ENCODE results near the gene RMP24.

RMP24 gene

DNA sequence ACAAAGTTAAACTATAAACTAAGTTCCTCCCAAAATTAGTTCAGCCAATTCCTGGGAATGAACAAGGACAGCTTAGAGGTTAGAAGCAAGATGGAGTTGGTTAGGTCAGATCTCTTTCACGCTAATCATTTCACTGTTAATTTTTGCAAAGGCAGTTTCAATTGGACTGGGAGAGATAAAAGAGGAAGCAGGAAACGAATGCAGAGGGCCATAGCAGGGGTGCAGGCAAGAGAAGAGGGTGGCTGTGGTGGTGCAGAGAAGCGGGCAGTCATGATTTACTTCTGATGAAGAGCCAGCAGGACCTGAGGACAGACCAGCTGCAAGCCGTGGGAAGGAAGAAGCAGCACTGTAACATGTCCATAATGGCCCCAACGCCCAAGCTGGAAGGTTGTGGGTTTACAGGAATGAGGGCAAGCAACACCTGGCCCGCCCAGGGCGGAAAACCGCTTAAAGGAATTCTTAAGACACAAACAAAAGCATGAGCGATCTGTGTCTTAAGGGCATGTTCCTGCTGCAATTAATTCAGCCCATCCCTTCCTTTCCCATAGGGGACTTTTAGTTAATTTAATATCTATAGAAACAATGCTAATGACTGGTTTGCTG lies 4.1 kb upstream of the RMP24 start:
- Histone ChIP-seq H3K27me3 (ENCODE audit: insufficient read depth, low read length, poor library complexity) (no peaks in the 10 kb centered on the region), H3K79me1 (ENCODE audit: low read length) (peaks cover 5% of the 10 kb centered on the region), H3K23ac (ENCODE audit: low read length) (no peak overlapping the region), H3K79me2 (ENCODE audit: control insufficient read depth, insufficient read depth, low read length) (peaks cover 7% of the 10 kb centered on the region), H3K4me1 (ENCODE audit: control insufficient read depth, low read depth, low read length) (no peaks in the 10 kb centered on the region), H2BK5ac (ENCODE audit: low read length) (no peak overlapping the region), H3K56ac (ENCODE audit: low read length) (no peak overlapping the region), H2AK5ac (ENCODE audit: low read length) (no peak overlapping the region), H3K4ac (ENCODE audit: low read depth, low read length) (no peak overlapping the region), H4K5ac (ENCODE audit: low read length) (no peak overlapping the region), H3K4me2 (ENCODE audit: low read length) (no peak overlapping the region), H3K9ac (ENCODE audit: low read length) (no peak overlapping the region), H3K4me3 (ENCODE audit: low read length) (no peak overlapping the region), H3K27ac (ENCODE audit: low read depth, low read length) (no peak overlapping the region), H4K8ac (ENCODE audit: low read depth, low read length) (no peak overlapping the region), H2BK120ac (ENCODE audit: low read depth, low read length) (no peak overlapping the region), H3K18ac (ENCODE audit: low read length) (no peak overlapping the region), H2BK15ac (replicated peaks; ENCODE audit: low read depth) (no peak overlapping the region), H3K36me3 (ENCODE audit: control insufficient read depth, insufficient read depth, low read length) (no peaks in the 10 kb centered on the region)
- WGBS (ENCODE audit: extremely low coverage, insufficient coverage, low lambda C conversion rate): no CpG with 5 or more reads among the region's 9 CpGs
- DNase-seq: no peak

DNA sequence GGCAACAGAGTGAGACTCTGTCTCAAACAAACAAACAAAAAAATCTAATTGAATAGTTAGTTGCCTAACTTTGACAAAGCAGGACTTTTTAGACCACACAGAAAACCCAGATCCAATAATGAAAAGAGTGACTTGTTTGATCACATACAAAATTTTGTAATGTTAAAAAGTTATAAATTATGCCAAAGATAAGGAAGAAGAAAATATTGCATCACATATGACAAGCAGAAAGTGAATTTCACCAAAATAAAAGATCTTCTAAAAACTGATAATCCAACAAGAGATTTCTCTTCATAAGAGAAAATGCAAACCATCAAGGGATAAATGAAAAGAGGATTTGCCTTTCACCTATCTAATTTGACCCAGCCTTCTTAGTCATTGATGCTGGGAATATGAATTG lies 2.8 kb upstream of the RMP24 start:
- no peak for DNase-seq
- H3K79me1 ChIP-seq (ENCODE audit: low read length): peaks cover 7% of the 10 kb centered on the region
- no peak overlapping the region for H3K23ac ChIP-seq (ENCODE audit: low read length)
- no peaks in the 10 kb centered on the region for H3K36me3 ChIP-seq (ENCODE audit: control insufficient read depth, insufficient read depth, low read length)
- H3K4me3 ChIP-seq (ENCODE audit: low read length): no peak overlapping the region
- H4K5ac ChIP-seq (ENCODE audit: low read length): no peak overlapping the region
- peaks cover 2% of the 10 kb centered on the region for H3K4me1 ChIP-seq (ENCODE audit: control insufficient read depth, low read depth, low read length)
- H3K79me2 ChIP-seq (ENCODE audit: control insufficient read depth, insufficient read depth, low read length): peaks cover 14% of the 10 kb centered on the region
- H3K4ac ChIP-seq (ENCODE audit: low read depth, low read length): no peak overlapping the region
- no peak overlapping the region for H3K27ac ChIP-seq (ENCODE audit: low read depth, low read length)
- H2BK15ac ChIP-seq (replicated peaks; ENCODE audit: low read depth): no peak overlapping the region
- no peak overlapping the region for H3K4me2 ChIP-seq (ENCODE audit: low read length)
- H3K9ac ChIP-seq (ENCODE audit: low read length): no peak overlapping the region
- H4K8ac ChIP-seq (ENCODE audit: low read depth, low read length): no peak overlapping the region
- no peak overlapping the region for H3K56ac ChIP-seq (ENCODE audit: low read length)
- no peak overlapping the region for H3K18ac ChIP-seq (ENCODE audit: low read length)
- H2BK5ac ChIP-seq (ENCODE audit: low read length): no peak overlapping the region
- H2BK120ac ChIP-seq (ENCODE audit: low read depth, low read length): no peak overlapping the region
- H2AK5ac ChIP-seq (ENCODE audit: low read length): no peak overlapping the region
- no peaks in the 10 kb centered on the region for H3K27me3 ChIP-seq (ENCODE audit: insufficient read depth, low read length, poor library complexity)

DNA sequence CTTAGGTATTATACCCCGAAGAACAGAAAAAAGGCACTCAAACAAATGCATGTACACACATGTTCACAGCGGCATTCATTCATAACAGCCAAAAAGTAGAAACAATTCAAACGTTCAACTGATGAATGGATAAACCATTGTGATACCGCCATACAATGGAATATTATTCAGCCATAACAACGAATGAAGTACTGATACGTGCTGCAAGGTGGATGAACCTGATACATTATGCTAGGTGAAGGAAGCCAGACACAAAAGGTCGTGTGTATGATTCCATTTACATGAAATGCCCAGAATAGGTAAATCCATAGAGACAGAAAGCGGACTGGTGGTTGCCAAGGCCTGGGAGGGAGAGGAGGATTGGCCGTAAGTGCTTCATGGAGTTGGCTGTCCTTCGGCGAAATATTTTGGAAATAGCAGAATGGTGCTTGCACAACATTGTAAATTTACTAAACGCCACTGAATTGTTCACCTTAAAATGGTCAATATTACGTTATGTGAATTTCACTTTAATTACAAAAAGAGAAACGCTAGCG lies 750 bp upstream of the RMP24 start:
- peak overlapping the region; percentile 87 for H3K4me3 ChIP-seq (ENCODE audit: low read length)
- H2BK15ac ChIP-seq (replicated peaks; ENCODE audit: low read depth): no peak overlapping the region
- H3K79me2 ChIP-seq (ENCODE audit: control insufficient read depth, insufficient read depth, low read length): peaks cover 14% of the 10 kb centered on the region
- WGBS (ENCODE audit: extremely low coverage, insufficient coverage, low lambda C conversion rate): no CpG with 5 or more reads among the region's 15 CpGs
- no peaks in the 10 kb centered on the region for H3K27me3 ChIP-seq (ENCODE audit: insufficient read depth, low read length, poor library complexity)
- H2AK5ac ChIP-seq (ENCODE audit: low read length): no peak overlapping the region
- H3K56ac ChIP-seq (ENCODE audit: low read length): peak overlapping the region; percentile 99
- peak overlapping the region; percentile 13 for H4K5ac ChIP-seq (ENCODE audit: low read length)
- H2BK5ac ChIP-seq (ENCODE audit: low read length): no peak overlapping the region
- H3K4ac ChIP-seq (ENCODE audit: low read depth, low read length): no peak overlapping the region
- peak overlapping the region; percentile 77 for H3K4me2 ChIP-seq (ENCODE audit: low read length)
- H3K36me3 ChIP-seq (ENCODE audit: control insufficient read depth, insufficient read depth, low read length): peaks cover 2% of the 10 kb centered on the region
- DNase-seq: no peak
- no peak overlapping the region for H3K23ac ChIP-seq (ENCODE audit: low read length)
- peaks cover 2% of the 10 kb centered on the region for H3K4me1 ChIP-seq (ENCODE audit: control insufficient read depth, low read depth, low read length)
- peak overlapping the region; percentile 54 for H3K18ac ChIP-seq (ENCODE audit: low read length)
- H3K27ac ChIP-seq (ENCODE audit: low read depth, low read length): peak overlapping the region; percentile 90
- H3K79me1 ChIP-seq (ENCODE audit: low read length): peaks cover 7% of the 10 kb centered on the region
- H2BK120ac ChIP-seq (ENCODE audit: low read depth, low read length): no peak overlapping the region
- peak overlapping the region; percentile 88 for H3K9ac ChIP-seq (ENCODE audit: low read length)
- H4K8ac ChIP-seq (ENCODE audit: low read depth, low read length): no peak overlapping the region

DNA sequence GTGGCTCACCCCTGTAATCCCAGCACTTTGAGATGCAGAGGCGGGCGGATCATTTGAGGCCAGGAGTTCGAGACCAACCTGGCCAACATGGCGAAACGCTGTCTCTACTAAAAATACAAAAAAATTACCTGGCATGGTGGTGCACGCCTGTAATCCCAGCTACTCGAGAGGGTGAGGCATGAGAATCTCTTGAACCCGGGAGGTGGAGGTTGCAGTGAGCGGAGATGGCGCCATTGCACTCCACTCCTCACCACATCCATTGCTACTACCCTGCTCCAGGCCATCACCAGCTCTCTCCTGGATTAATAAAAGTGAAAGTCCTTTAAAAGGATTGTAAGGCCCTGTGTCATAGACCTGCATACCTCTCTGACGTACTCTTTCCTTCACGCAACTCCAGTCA lies 1.2 kb downstream of the RMP24 start:
- Histone ChIP-seq H3K23ac (ENCODE audit: low read length) (no peak overlapping the region), H3K18ac (ENCODE audit: low read length) (no peak overlapping the region), H2BK120ac (ENCODE audit: low read depth, low read length) (no peak overlapping the region), H2BK5ac (ENCODE audit: low read length) (no peak overlapping the region), H3K4me3 (ENCODE audit: low read length) (no peak overlapping the region), H4K5ac (ENCODE audit: low read length) (no peak overlapping the region), H3K9ac (ENCODE audit: low read length) (peak overlapping the region; percentile 36), H4K8ac (ENCODE audit: low read depth, low read length) (no peak overlapping the region), H3K79me1 (ENCODE audit: low read length) (peaks cover 7% of the 10 kb centered on the region), H3K36me3 (ENCODE audit: control insufficient read depth, insufficient read depth, low read length) (peaks cover 4% of the 10 kb centered on the region), H3K4me1 (ENCODE audit: control insufficient read depth, low read depth, low read length) (peaks cover 2% of the 10 kb centered on the region), H3K79me2 (ENCODE audit: control insufficient read depth, insufficient read depth, low read length) (peaks cover 14% of the 10 kb centered on the region), H3K27me3 (ENCODE audit: insufficient read depth, low read length, poor library complexity) (no peaks in the 10 kb centered on the region), H3K56ac (ENCODE audit: low read length) (peak overlapping the region; percentile 42), H3K4me2 (ENCODE audit: low read length) (peak overlapping the region; percentile 13), H3K4ac (ENCODE audit: low read depth, low read length) (no peak overlapping the region), H3K27ac (ENCODE audit: low read depth, low read length) (no peak overlapping the region), H2BK15ac (replicated peaks; ENCODE audit: low read depth) (no peak overlapping the region), H2AK5ac (ENCODE audit: low read length) (no peak overlapping the region)
- WGBS (ENCODE audit: extremely low coverage, insufficient coverage, low lambda C conversion rate): no CpG with 5 or more reads among the region's 12 CpGs
- peak; percentile 19 for DNase-seq

DNA sequence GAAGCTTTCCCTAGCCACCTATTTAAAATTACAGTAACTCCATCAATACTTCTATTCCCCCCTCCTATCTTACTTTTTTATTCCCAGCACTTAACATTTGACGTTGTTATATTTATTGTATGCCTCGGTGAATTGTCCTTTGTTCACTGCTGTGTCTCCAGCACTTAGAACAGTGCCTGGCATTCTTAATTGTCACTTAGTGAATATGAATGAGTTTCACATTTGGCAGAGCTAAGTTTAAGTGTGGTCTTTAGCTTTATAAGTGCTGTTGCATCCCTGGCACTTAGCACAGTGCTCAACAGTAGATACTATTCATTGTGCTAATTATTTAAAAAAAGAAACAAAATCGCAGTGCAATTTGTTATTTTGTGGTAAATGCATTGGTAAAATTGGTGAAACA lies 1.7 kb downstream of the RMP24 start:
- Histone ChIP-seq H3K4me1 (ENCODE audit: control insufficient read depth, low read depth, low read length) (peaks cover 2% of the 10 kb centered on the region), H3K18ac (ENCODE audit: low read length) (no peak overlapping the region), H2BK120ac (ENCODE audit: low read depth, low read length) (no peak overlapping the region), H3K56ac (ENCODE audit: low read length) (no peak overlapping the region), H2BK15ac (replicated peaks; ENCODE audit: low read depth) (no peak overlapping the region), H3K79me1 (ENCODE audit: low read length) (peaks cover 7% of the 10 kb centered on the region), H4K5ac (ENCODE audit: low read length) (no peak overlapping the region), H3K4ac (ENCODE audit: low read depth, low read length) (no peak overlapping the region), H2BK5ac (ENCODE audit: low read length) (no peak overlapping the region), H3K23ac (ENCODE audit: low read length) (no peak overlapping the region), H3K36me3 (ENCODE audit: control insufficient read depth, insufficient read depth, low read length) (peaks cover 4% of the 10 kb centered on the region), H3K27ac (ENCODE audit: low read depth, low read length) (no peak overlapping the region), H3K4me3 (ENCODE audit: low read length) (no peak overlapping the region), H3K4me2 (ENCODE audit: low read length) (no peak overlapping the region), H2AK5ac (ENCODE audit: low read length) (no peak overlapping the region), H4K8ac (ENCODE audit: low read depth, low read length) (no peak overlapping the region), H3K27me3 (ENCODE audit: insufficient read depth, low read length, poor library complexity) (no peaks in the 10 kb centered on the region), H3K79me2 (ENCODE audit: control insufficient read depth, insufficient read depth, low read length) (peaks cover 14% of the 10 kb centered on the region), H3K9ac (ENCODE audit: low read length) (no peak overlapping the region)
- WGBS (ENCODE audit: extremely low coverage, insufficient coverage, low lambda C conversion rate): 100% methylated on average over 1 of the region's 3 CpGs
- no peak for DNase-seq

DNA sequence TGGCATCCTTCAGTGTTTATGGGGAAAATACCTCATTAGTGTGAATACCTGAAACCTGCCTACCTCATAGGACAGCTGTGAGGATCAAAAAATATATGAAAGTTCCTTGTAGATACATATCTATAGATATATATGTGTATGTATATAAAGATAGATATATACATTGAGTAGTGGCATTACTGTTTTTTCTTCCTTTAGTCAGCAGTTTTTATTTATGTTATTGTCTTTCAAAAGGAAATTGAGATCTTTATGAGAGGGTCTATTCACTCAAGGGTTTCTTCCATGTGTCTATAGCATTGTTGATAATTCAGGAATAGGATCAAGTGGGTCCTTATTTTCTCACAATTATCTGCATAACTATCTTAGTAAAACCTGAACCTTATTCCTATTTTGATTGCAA lies 6.6 kb downstream of the RMP24 start:
- H4K8ac ChIP-seq (ENCODE audit: low read depth, low read length): no peak overlapping the region
- no peaks in the 10 kb centered on the region for H3K4me1 ChIP-seq (ENCODE audit: control insufficient read depth, low read depth, low read length)
- no peak overlapping the region for H2AK5ac ChIP-seq (ENCODE audit: low read length)
- H3K9ac ChIP-seq (ENCODE audit: low read length): no peak overlapping the region
- peaks cover 5% of the 10 kb centered on the region for H3K36me3 ChIP-seq (ENCODE audit: control insufficient read depth, insufficient read depth, low read length)
- H3K56ac ChIP-seq (ENCODE audit: low read length): no peak overlapping the region
- no peak overlapping the region for H2BK120ac ChIP-seq (ENCODE audit: low read depth, low read length)
- no peak overlapping the region for H3K4me2 ChIP-seq (ENCODE audit: low read length)
- DNase-seq: no peak
- no peak overlapping the region for H3K27ac ChIP-seq (ENCODE audit: low read depth, low read length)
- H3K23ac ChIP-seq (ENCODE audit: low read length): no peak overlapping the region
- H3K79me1 ChIP-seq (ENCODE audit: low read length): no peaks in the 10 kb centered on the region
- no peak overlapping the region for H3K18ac ChIP-seq (ENCODE audit: low read length)
- no peak overlapping the region for H3K4me3 ChIP-seq (ENCODE audit: low read length)
- H2BK15ac ChIP-seq (replicated peaks; ENCODE audit: low read depth): no peak overlapping the region
- H3K4ac ChIP-seq (ENCODE audit: low read depth, low read length): no peak overlapping the region
- H4K5ac ChIP-seq (ENCODE audit: low read length): no peak overlapping the region
- no peaks in the 10 kb centered on the region for H3K27me3 ChIP-seq (ENCODE audit: insufficient read depth, low read length, poor library complexity)
- no peak overlapping the region for H2BK5ac ChIP-seq (ENCODE audit: low read length)
- peaks cover 2% of the 10 kb centered on the region for H3K79me2 ChIP-seq (ENCODE audit: control insufficient read depth, insufficient read depth, low read length)
